Adrenal gland (tissue), 12 donors: ENCODE data around the gene ATXN2. TPM values are rescaled to one million over a fixed set of nuclear protein-coding genes. Genes with fewer than 3 reads are reported as not detected.

ENCODE experiments used
- DNase-seq, 7 donors: peaks; one replicate each; pipeline ENCODE4 v3.0.0-alpha.2; 2019 to 2020
- H3K27ac ChIP-seq, 5 donors: fragments of 200-600 bp; sonication (generic) in 4 of 5; 1 replicate in 3 of 5; 2 replicates in 2 of 5; pipeline versions ENCODE4 v1.5.1 to v1.8.0; 2016 to 2020; ENCODE audit warnings: mild to moderate bottlenecking in 1 of 5
- H3K27me3 ChIP-seq: fragments of 200-600 bp; 2 replicates; pipeline ENCODE4 v1.8.0; 2021
- H3K36me3 ChIP-seq, 2 donors: fragments of 200-600 bp; replicated peaks in 1 of 2; 1 replicate in 1 of 2; 2 replicates in 1 of 2; pipeline versions ENCODE4 v1.5.1 to v1.8.0; 2018 to 2022
- H3K4me1 ChIP-seq, 2 donors: fragments of 200-600 bp; replicated peaks in 1 of 2; 1 replicate in 1 of 2; 2 replicates in 1 of 2; pipeline versions ENCODE4 v1.5.1 to v1.8.0; 2018 to 2021
- H3K4me3 ChIP-seq, 4 donors: fragments of 200-600 bp; sonication (generic) in 3 of 4; one replicate each; pipeline ENCODE4 v1.5.1; 2016 to 2018
- H3K9me3 ChIP-seq, 3 donors: fragments of 200-600 bp; sonication (generic) in 1 of 3; replicated peaks in 1 of 3; 1 replicate in 2 of 3; 2 replicates in 1 of 3; pipeline versions ENCODE4 v1.5.1 to v1.8.0; 2016 to 2021
- POLR2A ChIP-seq, 2 donors: fragments of 450-650 bp; IDR thresholded peaks; one replicate each; pipeline ENCODE4 v1.6.1; 2017; ENCODE audit warnings: antibody characterized with exemption in 2 of 2, mild to moderate bottlenecking in 2 of 2, moderate library complexity in 1 of 2
- WGBS, 4 donors: extraction: QIAGEN DNeasy Blood & Tissue Kit in 2 of 4; methylation state at CpG; one replicate each; pipeline versions ENCODE4 v1.1.5 to v1.1.7; 2013 to 2017; 5-methylcytosine and 5-hydroxymethylcytosine counted together
- intact Hi-C, 2 donors: fragments of 100-400 bp; cut with DNase I; formaldehyde crosslinking; loops; one replicate each; pipeline versions ENCODE4 v1.14.1 to v1.15.0; 2022 to 2023
- polyA plus RNA-seq, 3 donors: library from polyadenylated mRNA; stranded (reverse); fragments of 200-250 nt in 2 of 3; fragments of 350-450 nt in 1 of 3; fragmentation: Illumina TruSeq in 1 of 3; extraction: RNeasy Lipid Tissue Mini Kit (QIAGEN cat#74804) in 1 of 3; gene quantifications; one replicate each; pipeline ENCODE4 v1.2.3, GENCODE V29; 2013 to 2014
- total RNA-seq, 9 donors: library from RNA; depleted of rRNA in 4 of 9; stranded (reverse); fragments of >200 nt in 4 of 9; fragments of 120-200 nt in 1 of 9; fragmentation: NEBNext Ultra II Directional in 1 of 9; extraction: Animal tissue kit (Norgen Biotek cat#: 25700) in 1 of 9; gene quantifications; one replicate each; pipeline versions ENCODE4 v1.1.0 to v1.2.4, GENCODE V29; 2013 to 2023
- TF ChIP-seq, protein P1 (sequence below), 6 experiments: fragments of 450-650 bp in 4 of 6; fragments of 200-600 bp in 2 of 6; sonication (generic) in 1 of 6; IDR thresholded peaks; 1 replicate in 5 of 6; 2 replicates in 1 of 6; pipeline versions ENCODE4 v1.5.1 to v1.8.0; 2016 to 2021; ENCODE audit warnings: antibody characterized with exemption in 6 of 6, mild to moderate bottlenecking in 2 of 6, moderate library complexity in 1 of 6
- donor health status: healthy with polysubstance abuse.
- donor health status: Bipolar disorder and iron deficiency.
- donor health status: DM: yes; HTN: yes; CAD: no.
- donor health status: DM: no; HTN: no; CAD: no.
- donor health status: DM: no; HTN: no; CAD: no.
- donor health status: DM: yes; HTN: yes; CAD: no.

Gene ATXN2
- total and polyA plus RNA-seq, 12 donors = 31.0 to 241 (median 57.2) TPM

DNA sequence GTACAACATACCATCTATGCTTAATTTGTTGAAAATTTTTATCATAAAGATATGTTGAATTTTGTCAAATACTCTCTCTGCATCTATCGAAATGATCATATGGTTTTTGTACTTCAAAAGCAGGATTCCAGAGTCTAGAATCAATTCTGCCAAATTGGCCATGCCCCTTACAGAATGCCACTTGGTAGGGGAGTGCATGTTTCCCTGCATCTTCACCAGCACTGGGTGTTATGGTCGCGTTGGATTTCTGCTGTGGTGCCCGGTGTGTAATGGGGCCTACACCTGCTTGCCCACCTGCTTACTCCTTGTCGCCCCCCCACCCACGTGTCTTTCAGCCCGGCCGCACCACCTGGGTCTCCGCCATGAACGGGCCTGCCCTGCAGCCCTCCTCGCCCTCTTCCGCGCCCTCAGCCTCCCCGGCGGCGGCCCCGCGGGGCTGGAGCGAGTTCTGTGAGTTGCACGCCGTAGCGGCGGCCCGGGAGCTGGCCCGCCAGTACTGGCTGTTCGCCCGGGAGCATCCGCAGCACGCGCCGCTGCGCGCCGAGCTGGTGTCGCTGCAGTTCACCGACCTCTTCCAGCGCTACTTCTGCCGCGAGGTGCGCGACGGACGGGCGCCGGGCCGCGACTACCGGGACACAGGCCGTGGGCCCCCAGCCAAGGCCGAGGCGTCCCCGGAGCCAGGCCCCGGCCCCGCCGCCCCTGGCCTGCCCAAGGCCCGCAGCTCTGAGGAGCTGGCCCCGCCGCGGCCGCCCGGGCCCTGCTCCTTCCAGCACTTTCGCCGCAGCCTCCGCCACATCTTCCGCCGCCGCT is 181.1 kb downstream of the ATXN2 start:
- TF ChIP-seq POLR2A (IDR thresholded peaks at IDR 0.05) = no peak
- TF ChIP-seq, protein P1, sequence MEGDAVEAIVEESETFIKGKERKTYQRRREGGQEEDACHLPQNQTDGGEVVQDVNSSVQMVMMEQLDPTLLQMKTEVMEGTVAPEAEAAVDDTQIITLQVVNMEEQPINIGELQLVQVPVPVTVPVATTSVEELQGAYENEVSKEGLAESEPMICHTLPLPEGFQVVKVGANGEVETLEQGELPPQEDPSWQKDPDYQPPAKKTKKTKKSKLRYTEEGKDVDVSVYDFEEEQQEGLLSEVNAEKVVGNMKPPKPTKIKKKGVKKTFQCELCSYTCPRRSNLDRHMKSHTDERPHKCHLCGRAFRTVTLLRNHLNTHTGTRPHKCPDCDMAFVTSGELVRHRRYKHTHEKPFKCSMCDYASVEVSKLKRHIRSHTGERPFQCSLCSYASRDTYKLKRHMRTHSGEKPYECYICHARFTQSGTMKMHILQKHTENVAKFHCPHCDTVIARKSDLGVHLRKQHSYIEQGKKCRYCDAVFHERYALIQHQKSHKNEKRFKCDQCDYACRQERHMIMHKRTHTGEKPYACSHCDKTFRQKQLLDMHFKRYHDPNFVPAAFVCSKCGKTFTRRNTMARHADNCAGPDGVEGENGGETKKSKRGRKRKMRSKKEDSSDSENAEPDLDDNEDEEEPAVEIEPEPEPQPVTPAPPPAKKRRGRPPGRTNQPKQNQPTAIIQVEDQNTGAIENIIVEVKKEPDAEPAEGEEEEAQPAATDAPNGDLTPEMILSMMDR (IDR thresholded peaks at IDR 0.05) = no peak
- H3K4me3 ChIP-seq = no peak overlapping the region
- peaks cover 0 to 34% of the 10 kb centered on the region in 2 donors for H3K36me3 ChIP-seq
- DNase-seq = no peak
- H3K4me1 ChIP-seq = peaks cover 16 to 33% of the 10 kb centered on the region in 2 donors
- intact Hi-C loops = no loop called here
- H3K27me3 ChIP-seq = no peaks in the 10 kb centered on the region
- WGBS, 4 donors = 94 to 96% (median 95%) methylated on average over 19 to 67 of the region's 67 CpGs
- no peak overlapping the region for H3K27ac ChIP-seq
- no peaks in the 10 kb centered on the region for H3K9me3 ChIP-seq

DNA sequence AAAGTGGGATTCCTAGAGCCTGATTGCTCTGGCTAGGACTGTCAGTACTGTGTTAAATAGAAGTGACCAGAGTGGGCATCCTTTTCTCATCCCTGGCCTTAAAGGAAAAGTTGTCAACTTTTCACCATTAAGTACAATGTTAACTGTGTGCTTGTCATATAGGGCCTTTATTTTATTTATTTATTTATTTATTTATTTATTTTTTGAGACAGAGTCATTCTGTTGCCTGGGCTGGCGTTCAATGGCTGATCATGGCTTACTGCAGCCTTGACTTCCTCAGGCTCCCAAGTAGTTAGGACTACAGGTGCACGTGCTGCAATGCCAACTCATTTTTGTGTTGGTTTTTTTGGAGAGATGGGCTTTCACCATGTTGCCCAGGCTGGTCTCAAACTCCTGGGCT is 181.8 kb downstream of the ATXN2 start:
- TF ChIP-seq, protein P1 (IDR thresholded peaks at IDR 0.05) = no peak
- no peak for TF ChIP-seq POLR2A (IDR thresholded peaks at IDR 0.05)
- Histone ChIP-seq H3K4me1 (peaks cover 16 to 40% of the 10 kb centered on the region in 2 donors), H3K4me3 (no peak overlapping the region), H3K27ac (no peak overlapping the region), H3K36me3 (peaks cover 0 to 34% of the 10 kb centered on the region in 2 donors), H3K9me3 (no peaks in the 10 kb centered on the region), H3K27me3 (no peaks in the 10 kb centered on the region)
- 83 to 100% (median 95%) methylated on average over 2 of the region's 2 CpGs for WGBS, 4 donors
- intact Hi-C loops = no loop called here
- no peak for DNase-seq

DNA sequence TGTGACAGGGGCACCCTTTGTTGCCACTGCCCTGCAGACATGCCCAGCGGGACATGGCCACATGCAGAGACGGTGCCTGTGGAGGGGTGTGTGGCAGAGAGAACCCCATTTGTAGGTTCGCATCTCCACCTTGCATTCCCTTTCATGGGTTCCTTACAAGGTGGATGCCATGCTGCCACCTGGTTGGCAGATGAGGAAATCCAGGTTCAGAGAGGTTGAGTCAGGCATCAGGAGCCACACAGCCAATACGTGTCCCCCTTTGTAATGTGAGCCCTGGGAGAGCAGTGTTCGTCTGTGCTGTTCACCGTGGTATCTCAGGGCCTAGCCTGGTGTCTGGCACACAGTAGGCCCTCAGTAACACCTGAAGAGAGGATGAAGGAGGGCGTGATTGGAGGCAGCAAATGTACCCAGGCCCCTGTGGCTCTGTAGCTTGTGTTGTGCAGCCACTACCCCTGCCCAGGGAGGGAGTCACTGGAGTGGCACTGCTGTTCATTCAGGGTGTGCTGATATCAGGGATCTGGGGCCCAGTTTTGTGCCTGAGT is 184.3 kb downstream of the ATXN2 start:
- DNase-seq = no peak
- H3K27me3 ChIP-seq = no peaks in the 10 kb centered on the region
- no peaks in the 10 kb centered on the region for H3K9me3 ChIP-seq
- no peak overlapping the region for H3K27ac ChIP-seq
- no peak for TF ChIP-seq POLR2A (IDR thresholded peaks at IDR 0.05)
- TF ChIP-seq, protein P1 (IDR thresholded peaks at IDR 0.05) = no peak
- WGBS, 4 donors = 90 to 92% (median 92%) methylated on average over 4 to 7 of the region's 7 CpGs
- peaks cover 0 to 20% of the 10 kb centered on the region in 2 donors for H3K36me3 ChIP-seq
- peaks cover 25 to 53% of the 10 kb centered on the region in 2 donors for H3K4me1 ChIP-seq
- intact Hi-C loops = no loop called here
- no peak overlapping the region for H3K4me3 ChIP-seq

DNA sequence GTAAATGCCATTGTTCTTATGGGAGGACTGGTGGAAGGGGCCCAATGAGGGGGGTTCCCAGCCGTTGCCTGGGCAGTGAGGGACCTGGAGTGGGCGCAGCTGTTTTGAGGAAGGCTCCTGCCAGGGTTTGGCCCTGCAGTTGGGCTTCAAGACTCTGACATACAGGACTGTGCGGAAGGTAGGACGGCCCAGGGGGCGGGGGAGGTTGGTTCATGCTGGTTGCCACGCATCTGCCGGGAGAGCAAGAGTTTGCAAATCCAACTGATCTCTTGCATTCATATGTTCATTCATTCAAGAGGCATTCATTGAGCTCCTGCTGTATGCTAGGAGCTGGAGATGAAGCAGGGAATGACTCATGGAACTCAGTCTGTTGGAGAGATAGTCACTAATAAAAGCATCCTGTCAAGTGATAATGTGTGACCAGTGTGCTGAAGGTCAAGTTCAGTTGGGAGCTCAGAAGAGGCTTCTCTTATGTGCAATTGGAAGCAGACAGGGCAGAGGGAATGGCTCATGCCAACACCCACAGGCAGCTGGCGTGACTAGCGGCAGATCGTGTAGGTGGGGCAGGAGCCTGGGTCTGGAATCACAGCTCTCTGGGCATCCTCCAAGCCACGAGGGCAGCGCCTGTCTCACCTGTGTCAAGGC is 185.6 kb downstream of the ATXN2 start:
- intact Hi-C loops = no loop called here
- H3K27me3 ChIP-seq = no peaks in the 10 kb centered on the region

More for the DNA sequence above, 185.6 kb downstream of the ATXN2 start:
- 47 to 63% (median 57%) methylated on average over 8 to 12 of the region's 12 CpGs for WGBS, 4 donors
- peak in 6 of 7 donors; percentile 65 to 89 (median 78) for DNase-seq
- Histone ChIP-seq H3K36me3 (peaks cover 0 to 8% of the 10 kb centered on the region in 2 donors), H3K4me1 (peaks cover 22 to 59% of the 10 kb centered on the region in 2 donors), H3K9me3 (no peaks in the 10 kb centered on the region), H3K27ac (peak overlapping the region in 2 of 5 donors; percentile 79 to 84), H3K4me3 (no peak overlapping the region)
- TF ChIP-seq, protein P1 (IDR thresholded peaks at IDR 0.05) = no peak
- peak in 1 of 2 donors; percentile 9 for TF ChIP-seq POLR2A (IDR thresholded peaks at IDR 0.05)
